NCI-H510A (cell line): ENCODE results near the gene KCNT1.

ENCODE experiments used
- DNase-seq: peaks from one replicate; lab custom pipeline; 2025; lab: John Stamatoyannopoulos, UW

KCNT1 gene

DNA sequence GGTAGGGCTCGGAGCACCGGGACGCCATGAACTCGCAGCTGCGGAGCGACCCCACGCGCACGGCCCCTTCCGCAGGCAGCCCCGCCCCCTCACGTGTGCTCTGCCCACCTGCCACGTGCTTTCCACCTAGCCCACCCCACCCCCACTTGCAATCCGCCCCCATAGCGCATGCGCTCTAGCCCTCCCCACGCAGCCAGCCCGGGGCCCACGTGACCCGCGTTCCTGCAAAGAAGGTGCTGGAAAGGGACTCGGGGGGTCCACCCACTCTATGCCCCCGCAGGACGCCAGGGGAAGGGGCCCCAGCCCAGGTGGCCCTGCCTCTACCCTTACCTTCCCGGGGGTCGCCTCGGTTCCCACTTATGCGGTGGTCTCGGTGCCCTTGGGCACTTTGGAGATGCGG is 2.5 kb upstream of the KCNT1 start, which contains the start of gene SOHLH1:
Gene SOHLH1, minus strand, starts transcription at position 42 of the 400 bp plus-strand sequence. Its CDS starts 14 bp downstream, at position 28.
- no peak for DNase-seq

DNA sequence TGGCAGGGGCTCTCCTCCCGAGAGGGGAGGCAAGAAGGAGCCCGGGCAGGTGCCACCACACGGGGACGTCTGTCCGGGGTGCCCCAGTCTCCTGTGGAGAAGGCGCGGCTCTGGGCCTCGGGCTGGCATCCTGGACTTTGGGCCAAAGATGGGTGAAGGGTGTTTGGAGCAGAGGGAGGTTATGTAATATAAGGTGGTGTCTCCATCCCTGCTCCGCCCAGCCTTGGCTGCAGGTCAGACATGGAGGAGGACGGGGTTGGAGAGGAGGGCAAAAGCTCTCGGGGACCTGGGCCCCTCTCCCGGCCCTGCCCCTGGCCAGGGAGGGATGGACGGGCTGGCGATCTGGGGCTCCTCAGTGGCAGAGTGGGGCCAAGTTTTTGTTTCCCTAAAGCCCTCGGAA is 1.5 kb upstream of the KCNT1 start:
- no peak for DNase-seq

DNA sequence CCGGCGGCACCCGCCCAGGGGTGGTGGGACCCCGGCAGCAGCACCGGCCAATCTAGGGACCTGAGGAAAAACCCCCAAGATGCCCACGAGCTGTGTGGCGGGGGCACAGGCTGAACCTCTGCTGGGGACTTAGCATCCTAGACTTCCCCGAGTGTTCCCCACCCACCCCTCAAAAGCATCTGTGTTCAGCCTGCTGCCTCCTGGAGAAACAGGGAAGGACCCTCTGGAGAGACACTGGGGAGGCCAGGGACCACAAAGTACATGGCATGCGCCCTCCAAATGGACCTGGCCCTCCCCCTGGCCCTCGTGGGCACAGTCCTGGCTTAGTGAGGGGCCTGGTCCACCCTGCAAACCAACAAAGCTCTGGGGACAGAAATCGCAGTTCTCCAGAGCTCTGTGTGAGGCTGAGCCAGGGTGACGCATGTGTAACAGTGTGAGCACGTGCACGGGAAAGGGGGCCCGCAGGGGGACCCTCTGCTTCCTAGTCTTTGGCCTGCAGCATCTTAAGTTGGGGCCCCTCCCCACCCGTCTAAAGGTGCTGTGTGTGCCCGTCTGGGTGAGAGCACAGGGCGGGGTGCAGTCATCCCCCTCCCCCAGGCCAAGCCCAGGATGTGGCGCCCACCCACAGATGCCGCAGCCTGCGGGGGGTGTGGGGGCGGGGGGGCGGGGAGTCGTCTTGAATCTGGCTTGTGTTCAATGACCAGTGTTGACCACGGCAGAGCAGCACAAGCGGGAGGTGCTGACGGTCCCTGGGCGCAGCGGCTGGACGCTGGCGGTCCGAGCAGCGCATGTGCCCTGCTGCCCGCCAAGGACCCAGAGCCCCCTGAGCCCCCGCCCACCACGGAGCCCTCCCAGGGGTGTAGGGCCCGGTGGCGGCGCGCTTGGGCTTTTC is 672 bp upstream of the KCNT1 start:
- DNase-seq, result no peak

DNA sequence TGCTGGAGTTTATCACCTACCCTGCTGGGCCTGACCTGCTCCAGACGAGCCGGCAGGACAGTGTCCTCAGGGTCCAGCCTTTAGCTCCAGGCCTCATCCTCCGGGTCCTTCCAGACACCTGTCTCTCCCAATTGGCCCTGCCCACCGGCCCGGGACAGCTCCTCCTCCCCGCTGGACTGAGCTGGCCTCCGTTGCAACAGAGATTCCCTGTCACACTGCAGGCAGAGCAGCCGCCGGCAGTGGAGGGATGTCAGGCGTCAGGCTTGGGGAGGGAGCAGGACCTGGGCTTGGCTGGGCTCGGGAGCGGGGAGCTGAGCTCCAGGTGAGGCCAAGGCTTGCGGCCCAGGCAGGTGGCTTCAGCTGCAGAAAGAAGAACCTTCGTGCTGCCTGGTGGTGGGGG is 1.7 kb downstream of the KCNT1 start:
- DNase-seq, result no peak

DNA sequence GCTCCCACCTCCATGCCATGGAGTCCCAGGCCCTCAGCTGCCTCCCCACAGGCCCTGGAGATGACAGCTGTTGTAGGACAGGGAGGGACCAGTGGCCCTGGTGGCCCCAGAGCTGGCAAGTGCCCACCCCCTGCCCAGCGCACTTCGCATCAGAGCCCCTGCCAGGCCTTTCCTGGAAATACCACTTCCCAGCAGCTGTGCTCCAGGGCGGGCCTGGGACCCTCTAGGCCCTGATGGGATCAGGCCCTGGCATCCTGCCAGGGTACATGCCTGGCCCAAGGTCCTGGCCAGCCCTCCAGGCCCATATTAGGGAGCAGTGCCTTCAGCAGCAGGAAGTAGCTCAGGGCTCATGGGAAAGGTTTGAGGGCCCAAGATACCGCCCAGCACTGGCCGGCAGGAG is 2.5 kb downstream of the KCNT1 start:
- no peak for DNase-seq

DNA sequence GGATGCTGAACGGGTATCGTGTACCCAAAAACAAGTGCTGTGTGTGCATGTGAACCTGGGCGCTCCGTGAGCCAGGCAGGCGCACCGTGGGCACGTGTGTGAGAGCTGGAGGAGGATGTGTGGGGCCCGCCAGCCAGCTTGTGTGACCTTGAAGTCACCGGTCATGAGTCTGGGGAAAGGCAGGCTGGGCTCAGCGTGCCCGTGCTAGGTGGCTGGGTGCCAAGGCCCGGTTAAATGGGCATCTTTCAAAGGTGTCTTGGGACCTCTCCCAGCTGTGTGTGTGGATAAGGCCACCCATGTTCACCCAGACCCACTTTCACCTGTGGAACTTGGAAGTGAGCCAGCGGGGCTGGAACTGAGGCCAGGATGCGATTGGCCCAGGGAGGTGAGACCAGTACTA is 3.4 kb downstream of the KCNT1 start:
- DNase-seq, result no peak

DNA sequence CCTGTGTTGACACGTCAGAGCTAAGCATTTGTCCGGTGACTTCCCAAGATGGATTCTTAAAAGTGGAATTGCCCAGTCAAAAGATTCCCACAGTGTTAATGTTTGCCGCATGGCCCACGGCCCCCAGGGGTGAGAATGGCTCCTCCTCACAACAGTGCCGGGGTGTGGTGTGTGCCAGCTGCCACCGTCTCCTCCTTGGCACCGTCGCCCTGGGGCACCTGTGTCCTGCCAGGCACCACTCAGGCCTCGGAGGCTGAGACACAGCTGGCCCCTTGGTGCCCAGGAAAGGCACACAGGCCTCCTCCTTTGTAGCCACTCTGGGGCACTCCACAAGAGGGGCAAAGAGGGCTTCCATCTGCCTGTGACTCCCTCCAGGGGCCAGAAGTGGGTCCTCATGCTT is 4.3 kb downstream of the KCNT1 start:
- DNase-seq, result no peak

DNA sequence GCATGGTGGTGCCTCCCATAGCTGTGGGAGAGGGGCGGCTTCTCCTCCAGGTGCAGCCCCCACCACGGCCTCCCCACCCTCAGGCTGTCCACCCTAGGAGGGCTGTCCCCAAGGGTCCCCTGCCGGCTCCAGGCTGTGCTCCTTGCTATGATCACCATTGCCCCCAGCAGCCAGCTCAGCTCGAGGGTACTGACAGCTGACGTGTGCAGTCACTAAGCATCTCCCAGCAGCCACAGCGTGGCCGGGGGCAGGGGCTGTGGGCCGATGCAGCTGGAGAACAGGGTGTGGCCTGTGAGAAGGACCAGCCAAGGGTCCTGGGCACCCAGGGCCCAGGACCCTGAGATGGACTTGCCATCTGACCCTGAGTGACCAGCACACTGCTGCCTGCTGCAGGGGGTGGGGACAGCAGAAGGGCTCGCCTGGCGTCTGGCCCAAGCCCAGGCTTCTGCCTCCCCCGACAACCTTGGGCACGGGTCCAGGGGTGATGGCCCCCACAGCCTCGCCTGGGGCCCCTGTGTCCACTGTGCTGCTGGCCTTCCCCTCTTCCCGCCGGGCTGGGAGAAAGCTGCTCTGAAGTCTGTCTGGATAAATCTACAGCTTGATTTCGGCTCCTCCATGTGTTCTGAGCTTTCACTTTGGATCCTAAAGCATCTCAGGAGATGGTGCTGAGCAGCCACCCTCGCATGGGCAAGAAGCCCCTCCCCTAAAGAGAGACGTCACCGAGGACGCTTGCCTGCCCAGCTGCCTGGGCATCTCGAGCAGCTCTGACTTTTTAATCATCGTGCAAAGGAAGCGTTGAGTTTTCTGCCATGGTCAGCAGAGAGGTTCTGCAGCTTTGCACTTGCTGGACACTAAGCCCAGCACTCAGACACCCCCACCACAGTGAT is 5.5 kb downstream of the KCNT1 start:
- DNase-seq, result no peak

DNA sequence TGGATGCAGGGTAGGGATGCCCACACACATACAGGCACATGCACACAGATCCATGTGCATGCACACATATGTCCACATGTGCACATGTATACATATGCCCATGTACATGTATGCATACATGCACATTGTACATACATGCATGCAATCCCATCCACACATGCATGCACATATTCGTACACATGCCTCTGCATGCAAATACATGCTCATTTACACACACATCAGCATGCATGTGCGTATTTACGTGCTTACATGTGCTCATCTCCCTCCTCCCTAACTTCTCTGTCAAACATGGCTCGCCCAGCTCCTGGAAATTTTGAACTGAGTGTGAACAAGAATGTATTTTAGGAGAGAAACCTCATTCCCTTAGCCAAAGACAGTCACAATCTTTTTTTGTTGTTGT is 6.2 kb downstream of the KCNT1 start:
- DNase-seq, result no peak

DNA sequence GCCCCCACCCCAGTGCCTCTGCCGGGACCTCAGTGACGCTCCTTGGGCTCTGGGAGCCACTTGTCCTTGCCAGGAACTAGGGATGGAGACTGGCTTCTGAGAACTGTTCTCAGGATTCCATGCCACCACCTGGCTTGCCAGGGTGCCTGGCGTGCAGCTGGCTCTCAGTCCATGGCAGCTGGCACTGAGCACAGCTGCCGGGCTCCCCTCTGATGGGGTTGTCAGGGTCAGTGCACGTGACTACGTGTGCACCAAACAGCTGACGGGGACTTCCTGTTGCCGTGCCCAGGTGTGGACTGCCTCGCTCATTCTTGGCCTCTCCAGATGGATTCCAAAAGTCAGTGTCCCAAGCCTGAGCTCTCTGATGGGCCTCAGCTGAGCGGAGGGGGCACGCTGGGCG is 9.4 kb downstream of the KCNT1 start:
- peak; percentile 55 for DNase-seq

DNA sequence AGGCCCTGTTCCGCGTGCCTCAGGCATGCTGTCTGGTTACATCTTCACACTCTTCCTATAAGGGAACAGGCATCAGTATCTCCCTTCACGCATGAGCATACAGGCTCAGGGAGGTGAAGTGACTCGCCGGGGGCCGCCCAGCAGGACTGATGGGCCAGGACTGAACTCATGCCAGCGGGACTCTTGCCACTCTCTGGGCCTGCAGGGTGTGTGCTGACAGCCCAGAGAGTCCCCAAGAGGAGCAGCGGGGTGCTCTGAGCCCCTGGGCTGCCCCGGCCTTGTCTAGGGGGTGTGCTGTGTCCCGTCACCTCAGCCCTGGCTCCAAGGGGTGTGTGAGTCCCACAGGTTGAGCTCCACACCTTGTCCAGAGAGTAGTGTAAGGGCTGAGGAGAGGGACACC is 9.9 kb downstream of the KCNT1 start:
- no peak for DNase-seq

DNA sequence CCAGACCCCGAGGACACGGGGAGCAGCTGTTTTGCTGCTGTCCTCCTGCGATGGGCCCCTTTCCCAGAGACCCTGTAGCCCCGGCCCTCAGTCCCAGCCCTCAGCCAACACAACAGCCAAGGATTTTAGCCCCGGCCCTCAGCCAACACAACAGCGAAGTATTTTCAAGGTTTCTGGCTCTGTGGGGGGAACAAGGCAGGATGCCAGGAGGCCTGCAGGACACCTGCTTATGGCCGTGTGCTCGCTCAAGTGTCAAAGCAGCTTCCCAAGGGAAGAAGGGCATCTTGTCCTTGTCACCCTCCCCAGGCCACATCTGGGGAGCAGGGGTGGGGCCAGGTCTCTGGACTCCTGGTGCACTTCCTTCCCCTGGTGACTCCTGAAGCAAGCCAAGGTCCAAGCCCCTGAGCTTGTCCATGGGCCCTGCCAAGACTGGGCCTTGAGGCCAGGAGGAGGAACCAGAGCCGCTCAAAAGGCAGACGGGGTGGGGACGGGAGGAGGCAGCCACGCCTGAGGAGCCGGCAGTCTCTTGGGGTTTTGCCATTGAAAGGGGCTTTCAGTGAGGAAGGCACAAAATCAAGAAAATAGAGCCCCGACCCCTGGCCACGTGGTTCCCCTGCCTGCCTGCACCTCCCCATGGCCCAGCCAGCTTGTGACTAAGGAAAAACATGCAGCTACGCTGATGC is 10.8 kb downstream of the KCNT1 start:
- DNase-seq, result no peak

DNA sequence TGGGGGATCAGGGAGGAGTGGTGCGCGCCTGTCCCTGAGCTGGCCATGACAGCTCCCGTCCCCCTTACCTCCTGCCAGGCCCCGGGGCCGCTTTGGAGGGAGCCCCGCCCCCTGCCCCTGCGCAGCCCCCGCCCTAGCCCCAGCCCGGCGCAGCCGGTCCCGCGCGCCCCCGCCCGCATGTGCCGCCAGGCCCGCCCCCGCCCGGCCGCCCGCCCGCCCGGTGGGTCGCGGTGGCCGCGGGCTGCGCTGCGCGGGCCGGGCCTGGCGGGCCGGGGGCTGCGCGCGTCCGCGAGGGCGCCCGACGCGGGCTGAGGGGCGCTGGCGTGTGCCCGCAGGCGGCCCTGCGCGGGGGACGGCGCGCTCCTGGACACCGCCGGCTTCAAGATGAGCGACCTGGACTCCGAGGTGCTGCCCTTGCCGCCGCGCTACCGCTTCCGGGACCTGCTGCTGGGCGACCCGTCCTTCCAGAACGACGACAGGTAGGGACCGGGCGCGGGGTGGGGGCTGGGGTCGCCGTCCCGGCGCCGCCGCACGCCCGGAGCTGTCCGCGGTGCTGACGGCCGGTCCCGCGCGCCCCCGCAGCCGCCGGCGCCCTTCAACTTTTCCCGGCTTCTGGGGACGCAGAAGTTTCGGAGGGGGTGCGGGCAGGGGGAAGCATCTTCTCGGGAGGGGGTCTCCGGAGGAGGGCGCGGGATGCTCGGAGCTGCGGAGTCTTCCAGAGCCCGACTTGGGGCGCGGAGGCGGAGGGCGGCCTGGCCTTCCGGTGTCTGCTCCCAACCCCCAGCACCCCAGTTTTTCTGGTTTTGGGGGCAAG is 12.5 kb downstream of the KCNT1 start:
- no peak for DNase-seq

DNA sequence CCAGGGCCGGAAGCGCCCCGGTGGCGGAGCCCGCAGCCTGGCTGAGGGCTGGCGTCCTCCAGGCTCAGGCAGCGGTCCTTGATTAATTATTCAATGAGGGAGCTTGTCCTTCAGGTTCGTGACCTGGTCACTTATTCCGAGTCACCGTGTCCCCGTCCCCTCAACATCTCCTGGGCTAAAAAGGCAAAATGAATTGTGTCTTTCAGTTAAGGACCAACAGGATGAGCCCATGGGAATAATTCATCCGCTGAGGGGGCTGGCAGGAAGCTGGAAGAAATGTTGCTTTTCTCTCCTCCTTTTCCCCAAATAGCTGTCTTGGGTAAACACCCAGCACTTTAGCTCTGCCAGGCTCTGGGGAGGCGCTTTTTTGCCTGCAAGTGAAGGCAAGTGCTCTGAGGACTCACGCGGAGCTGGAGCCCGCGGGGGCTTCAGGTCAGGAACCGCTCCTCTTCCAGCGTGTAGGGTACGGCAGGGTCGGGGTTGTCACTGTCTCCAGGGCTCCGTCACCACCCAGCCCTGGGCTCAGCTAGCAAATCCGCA is 13.1 kb downstream of the KCNT1 start:
- DNase-seq, result no peak

DNA sequence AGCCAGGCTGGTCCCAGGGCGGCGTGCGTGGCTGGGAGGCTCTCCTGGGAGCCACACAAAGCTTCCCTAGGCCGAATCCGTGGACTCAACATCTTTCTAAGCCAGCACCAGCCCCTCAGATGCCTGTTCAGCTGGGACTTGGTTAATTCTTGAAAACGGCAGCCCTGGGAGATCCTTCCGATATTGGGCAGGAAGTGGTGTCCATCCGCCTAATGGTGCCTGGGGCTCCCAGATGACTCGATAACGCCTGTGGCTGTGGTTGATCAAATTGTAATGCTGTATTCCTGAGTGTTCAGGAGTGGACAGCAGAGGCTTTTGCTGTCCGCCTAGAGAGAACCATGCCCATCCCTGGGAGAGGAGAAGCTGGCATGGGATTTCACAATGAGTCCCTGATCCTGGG is 14.1 kb downstream of the KCNT1 start:
- no peak for DNase-seq

DNA sequence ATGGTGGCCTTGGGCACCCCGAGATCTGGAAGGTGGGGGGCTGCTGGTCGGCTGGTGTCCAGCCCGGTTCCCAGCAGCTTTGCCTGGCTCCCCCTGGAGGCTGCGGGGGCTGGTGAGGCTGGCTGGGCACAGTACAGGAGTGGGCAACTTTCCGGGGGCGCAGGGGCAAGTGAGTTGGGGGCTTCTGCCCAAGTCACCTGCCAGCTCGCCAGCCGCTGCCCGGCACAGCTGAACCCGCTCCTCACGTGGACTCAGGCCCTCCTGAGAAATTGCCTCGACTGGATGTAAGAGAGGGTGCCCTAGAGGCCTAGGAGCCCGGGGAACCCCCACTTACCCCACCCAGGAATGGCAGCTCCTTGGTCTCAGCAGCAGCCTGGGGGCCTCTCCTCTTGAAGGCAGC is 15.4 kb downstream of the KCNT1 start:
- no peak for DNase-seq

DNA sequence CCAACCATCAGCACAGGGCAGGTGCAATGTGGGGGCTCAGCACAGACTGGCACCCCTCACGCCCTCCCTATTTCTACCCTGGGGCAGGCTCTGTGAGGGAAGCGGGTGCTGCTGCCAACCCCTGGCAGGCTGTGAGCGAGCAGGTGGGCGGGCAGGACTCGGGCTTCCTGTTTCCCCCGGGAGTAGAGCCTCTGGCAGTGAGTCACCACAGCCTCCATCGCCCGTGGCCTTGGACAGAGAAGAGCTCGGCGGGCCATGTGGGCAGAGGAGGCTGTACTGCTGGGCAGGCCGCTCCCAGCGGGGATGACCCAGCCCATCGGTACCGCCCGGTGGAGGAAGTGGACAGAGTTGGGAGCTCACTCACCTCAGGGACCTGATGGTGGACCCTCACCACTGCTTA is 16.6 kb downstream of the KCNT1 start:
- DNase-seq, result no peak

DNA sequence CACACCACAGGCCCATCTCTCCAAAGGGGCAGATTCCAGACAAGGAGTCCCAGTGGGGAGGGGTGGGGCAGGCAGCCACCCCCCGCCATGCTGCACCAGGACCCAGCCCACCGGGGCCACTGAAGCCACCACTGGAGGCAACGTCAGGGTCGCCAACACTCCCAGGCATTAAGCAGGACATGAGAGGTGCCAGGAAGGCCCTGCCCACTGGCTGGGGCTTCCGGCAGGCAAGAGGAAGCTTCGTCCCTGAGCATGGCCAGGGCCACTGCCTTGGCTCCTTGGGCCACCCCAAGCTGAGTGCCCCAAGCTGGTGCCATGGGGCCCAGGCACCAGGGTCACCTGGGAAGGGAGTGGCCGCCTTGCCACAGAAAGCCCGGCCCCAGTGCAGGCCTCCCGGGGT is 17.5 kb downstream of the KCNT1 start:
- no peak for DNase-seq

DNA sequence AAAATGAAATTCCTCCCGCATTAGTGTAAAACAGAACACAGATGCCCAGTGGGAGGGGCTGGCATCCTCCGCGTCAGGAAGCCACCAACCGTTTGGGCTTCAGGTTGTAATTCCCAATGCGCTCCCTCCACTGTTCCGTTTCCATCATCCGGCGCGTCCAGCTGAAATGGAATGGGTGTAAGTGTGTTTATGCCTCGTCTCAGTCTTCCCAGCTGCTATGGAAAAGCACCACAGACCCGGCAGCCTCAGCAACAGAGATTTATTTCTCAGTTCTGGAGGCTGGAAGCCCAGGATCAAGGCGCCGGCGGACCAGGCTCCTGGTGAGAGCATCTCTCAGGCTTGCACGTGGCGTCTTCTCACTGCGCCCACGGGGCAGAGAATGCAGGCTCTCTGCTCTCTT is 20.4 kb downstream of the KCNT1 start:
- no peak for DNase-seq

DNA sequence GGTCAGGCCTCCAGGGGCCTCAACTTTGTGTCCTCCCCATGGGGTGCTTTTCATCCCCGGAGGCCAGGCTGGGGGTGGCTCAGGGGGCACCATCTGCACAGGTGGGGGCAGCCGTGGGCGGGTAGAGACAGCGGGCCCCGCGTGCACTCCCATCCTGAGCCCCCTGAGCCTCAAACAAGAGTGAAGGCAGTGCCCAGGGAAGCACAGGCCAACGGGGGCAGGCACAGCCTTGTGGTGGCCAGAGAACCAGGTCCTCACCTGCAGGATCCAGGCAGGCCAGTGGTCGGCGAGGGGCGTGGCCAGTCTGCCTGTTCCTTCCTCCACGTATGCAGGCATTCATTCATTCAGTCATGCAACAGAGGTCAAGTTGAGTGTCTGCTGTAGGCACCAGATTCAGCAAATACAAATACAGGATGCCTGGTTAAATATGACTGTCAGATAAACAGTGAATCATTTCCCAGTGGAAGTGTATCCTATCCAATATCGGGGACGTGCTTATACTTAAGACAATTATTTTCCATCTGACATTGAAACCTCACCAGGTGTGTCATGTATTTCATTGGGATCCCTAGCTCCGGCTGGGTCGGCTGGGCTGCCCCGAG is 22.3 kb downstream of the KCNT1 start:
- no peak for DNase-seq
